ENCODE results near the gene UNK.
"Not testable (repeated sequence)": the region's sequence is repeated elsewhere in the genome, so short reads cannot be mapped to it uniquely, and the experiment has no call there.

The UNK gene

DNA sequence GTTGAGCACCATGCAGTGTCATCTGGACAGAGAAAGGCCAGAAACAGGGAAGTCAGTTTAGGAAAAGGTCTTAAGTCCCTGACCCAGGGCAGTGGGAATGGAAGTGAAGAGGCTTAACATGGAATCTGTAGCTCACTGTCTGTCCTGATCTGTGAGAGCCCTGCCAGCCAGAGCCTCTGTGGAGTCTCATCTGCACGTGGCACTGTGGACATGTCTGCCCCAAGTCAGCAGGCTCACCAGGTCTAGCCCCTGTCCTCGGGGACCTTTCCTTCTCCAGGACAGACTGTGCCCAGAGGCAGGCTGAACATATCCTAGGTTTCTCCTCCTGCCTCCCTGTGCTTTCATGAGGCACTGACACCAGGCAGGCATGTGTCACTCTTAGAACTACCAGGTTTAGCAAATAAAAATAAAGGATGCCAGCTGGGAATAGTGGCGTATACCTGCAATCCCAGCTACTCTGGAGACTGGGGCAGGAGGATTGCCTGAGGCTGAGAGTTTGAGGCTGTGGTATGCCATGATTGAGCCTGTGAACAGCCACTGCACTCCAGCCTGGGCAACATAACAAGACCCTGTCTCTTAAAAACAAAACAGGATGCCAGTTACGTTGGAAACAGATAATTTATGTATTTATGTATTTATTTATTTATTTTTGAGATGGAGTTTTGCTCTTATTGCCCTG is 22.4 kb downstream of the UNK start:
- no peak for DNase-seq

DNA sequence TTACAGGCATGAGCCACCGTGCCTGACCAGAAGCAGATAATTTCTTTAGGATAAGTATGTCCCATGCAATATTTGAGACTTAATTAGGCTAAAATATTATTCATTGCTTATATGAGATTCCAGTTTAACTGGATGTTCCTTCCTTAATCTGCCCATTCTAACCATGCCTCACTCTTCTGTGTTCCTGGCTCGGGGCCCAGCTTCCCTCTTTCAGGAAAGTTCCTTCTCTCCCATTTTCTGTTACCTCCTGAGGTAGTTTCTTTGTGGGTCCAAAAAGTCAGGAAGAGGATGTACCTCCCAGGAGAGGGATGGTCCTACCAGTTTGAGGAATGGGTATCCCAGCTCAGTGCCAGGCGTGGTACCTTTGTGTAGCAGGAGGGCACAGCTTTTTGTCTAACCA is 23.3 kb downstream of the UNK start:
- DNase-seq = no peak

DNA sequence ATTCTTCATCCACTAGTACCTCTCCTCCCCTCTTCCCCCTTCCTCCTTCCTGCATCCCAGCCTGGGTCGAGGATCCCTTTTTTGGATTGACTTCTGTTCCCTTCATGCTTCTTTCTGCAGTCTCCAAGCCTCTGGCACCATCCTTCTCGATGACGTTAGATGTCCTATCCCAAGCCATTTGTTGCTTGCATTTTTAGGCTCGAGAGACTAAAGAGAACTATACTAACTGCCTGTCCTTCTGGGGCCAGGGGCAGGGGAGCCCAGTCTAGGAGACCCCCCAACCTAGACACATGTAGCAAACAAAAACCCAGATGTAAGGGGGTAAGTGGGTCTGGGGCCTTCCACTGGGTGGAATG is 23.9 kb downstream of the UNK start:
- no peak for DNase-seq

DNA sequence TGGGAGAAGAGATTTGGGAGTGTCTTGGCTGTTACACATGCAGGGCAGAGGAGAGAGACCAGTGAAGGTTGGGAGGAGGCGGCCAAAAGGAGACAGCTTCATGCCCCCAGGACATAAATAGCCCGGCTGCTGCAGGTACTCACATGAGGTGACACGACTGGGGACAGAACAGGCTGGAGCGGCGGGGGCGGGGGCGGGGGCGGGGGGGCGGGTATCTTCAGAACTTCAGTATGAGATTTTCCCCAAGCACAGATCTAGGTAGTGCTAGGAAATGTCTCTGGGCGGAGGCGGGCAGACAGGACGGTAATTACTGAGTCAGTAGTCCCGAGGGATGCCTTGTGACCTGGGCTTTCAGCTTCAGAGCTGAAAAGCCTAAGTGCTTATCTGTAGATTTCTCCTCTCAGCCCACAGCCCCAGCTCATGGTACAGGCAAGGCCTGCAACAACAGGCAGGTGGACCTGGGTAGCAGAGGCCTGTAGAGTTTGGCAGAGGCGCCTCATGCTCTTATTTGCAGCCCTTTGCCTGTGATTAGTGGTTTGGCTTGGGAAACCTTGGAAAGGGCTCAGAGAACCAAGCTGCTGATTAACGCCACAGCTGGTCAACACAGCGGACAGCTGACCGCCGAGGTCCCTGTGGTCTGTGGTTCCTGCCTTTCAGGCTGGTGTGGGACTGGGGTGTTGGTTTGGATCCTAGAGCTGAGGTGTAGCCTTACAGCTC is 24.5 kb downstream of the UNK start:
- DNase-seq = no peak

DNA sequence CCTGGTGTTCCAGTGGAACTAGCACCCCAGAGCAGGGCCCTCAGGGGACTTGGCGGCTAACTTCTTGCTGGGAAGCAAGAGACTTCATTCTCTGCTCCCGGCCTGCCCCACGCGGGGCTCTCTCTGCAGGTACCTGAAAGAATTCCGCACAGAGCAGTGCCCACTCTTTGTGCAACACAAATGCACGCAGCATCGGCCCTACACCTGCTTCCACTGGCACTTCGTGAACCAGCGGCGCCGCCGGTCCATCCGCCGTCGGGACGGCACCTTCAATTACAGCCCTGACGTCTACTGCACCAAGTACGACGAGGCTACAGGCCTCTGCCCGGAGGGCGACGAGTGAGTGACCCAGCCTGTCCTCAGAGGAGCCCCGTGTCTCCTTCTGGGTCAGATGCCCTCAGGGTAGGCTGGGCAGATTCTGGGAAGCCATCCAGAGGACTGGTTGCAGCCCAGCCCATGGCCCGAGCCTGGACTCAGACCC is 25.1 kb downstream of the UNK start:
- DNase-seq = no peak

DNA sequence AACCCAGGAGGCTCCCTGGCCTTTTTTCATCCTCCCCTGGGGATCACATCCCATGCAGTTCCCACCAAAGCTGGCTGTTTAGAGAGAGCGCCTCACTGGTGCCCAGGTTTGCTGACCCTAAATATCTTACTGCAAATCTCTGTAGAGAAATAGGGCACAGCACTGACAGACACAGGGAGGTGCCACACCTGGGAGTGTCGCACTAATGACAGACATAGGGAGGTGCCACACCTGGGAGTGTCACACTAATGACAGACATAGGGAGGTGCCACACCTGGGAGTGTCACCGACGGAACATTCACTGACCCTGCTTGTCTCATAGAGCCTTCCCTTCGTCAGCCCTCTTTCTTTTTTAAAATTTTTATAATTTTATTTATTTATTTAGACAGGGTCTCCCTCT is 25.6 kb downstream of the UNK start:
- no peak for DNase-seq

DNA sequence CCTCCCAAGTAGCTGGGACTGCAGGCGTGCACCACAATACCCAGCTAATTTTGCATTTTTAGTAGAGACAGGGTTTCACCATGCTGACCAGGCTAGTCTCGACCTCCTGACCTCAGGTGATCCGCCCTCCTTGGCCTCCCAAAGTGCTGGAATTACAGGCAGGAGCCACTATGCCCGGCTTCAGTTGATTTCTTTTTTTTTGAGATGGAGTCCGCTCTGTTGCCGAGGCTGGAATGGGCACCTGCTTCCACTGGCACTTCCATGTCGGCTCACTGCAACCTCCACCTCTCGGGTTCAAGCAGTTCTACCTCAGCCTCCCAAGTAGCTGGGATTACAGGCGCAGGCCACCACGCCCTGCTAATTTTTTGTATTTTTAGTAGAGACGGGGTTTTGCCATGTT is 26.1 kb downstream of the UNK start:
- not testable (repeated sequence) for DNase-seq

DNA sequence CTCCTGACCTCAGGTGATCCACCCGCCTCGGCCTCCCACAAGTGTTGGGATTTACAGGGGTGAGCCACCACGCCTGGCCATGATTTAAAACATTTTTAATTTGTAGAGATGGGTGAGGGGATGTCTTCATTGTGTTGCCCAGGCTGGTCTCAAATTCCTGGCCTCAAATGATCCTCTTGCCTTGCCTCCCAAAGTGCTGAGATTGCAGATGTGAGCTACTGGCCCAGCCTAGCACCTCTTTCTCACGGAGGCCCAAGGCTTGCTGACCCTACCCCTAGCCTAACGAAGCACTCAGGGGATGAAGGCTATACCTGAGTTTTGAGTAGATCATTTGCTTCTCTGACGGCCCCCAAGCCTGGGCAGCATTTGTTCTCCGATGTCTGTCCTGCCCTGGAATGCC is 26.6 kb downstream of the UNK start:
- DNase-seq = no peak

DNA sequence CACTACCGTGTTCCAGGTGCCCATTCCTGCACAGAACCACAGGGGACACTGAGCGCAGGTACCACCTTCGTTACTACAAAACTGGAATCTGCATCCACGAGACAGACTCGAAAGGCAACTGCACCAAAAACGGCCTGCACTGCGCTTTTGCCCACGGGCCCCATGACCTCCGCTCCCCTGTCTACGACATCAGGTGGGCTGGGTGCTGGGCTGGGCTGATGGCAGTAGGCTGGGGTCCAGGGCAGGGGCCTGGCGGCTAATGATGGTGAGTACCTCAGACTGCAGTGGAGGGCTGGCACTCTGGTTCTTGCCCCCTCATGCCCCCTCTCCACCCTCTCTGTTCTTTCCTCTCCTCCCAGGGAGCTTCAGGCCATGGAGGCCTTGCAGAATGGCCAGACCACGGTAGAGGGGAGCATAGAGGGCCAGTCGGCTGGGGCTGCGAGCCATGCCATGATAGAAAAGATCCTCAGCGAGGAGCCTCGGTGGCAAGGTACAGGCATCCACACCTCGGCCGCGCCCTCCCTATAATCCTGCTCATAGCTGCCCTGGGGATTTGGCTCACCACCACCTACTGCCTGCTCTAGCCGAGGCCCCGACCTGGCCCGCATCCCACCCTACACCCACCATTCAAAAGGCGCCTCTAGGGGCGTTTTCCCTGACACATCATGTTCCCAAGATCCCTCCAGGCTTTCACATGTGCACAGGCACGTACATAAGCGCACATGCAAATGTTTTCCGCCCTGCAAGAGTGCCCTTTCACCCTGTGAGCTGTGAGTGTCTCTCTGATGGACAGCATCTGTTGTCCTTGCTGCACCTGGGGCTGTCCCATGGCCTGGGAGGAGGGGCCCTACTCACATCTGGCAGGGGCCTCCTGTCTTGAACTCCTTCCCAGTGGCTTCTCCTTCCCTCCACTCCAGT is 27.7 kb downstream of the UNK start:
- no peak for DNase-seq

DNA sequence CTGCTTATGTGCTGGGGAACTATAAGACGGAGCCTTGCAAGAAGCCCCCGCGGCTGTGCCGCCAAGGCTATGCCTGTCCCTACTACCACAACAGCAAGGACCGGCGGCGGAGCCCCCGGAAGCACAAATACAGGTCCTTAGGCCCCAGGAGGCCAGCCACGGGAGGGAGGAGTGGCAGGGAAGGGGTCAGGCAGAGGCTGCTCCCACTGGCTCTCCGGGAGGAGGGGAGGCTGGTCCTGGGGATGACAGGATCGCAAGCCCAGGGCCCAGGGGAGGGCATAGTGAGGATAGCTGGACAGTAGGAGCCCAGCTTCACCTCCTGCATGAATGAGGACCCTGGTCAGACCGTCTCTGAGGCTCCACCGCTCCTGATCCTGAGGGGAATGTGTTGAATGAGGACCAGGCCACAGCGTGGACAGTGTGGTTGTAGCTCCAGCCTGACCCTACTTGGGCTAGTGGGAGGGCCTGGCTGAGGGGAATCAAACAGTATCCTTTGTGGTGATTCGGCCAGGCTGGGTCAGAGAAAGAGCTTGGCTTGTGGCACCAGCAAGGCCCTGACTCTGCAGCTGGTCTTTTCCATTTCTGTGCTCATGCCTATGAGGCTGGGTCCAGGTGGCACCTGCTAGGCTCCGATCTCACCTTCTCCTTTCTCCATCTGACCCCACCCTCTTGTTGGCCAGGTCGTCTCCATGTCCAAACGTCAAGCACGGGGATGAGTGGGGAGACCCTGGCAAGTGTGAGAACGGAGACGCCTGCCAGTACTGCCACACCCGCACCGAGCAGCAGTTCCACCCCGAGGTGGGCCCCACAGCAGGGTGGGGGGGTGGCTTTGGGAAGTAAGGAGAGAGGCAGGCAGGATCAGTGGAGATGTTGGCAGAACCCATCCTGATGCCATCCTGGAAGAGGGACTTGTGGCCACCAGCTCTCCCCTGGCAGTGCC is 28.7 kb downstream of the UNK start:
- no peak for DNase-seq

DNA sequence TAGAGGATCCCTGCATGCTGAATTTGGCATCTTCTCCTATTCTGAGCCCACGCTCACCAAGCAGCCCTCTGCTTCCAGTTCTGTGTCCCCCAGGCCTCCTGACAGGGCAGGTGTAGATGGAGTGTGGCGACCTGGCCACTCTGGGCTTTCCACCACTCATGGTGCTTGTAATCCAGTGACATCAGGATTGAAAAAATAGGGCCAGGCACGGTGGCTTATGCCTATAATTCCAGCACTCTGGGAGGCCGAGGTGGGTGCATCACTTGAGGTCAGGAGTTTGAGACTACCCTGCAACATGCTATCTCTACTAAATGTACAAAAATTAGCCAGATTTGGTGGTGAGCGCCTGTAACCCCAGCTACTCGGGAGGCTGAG is 29.4 kb downstream of the UNK start:
- no peak for DNase-seq

DNA sequence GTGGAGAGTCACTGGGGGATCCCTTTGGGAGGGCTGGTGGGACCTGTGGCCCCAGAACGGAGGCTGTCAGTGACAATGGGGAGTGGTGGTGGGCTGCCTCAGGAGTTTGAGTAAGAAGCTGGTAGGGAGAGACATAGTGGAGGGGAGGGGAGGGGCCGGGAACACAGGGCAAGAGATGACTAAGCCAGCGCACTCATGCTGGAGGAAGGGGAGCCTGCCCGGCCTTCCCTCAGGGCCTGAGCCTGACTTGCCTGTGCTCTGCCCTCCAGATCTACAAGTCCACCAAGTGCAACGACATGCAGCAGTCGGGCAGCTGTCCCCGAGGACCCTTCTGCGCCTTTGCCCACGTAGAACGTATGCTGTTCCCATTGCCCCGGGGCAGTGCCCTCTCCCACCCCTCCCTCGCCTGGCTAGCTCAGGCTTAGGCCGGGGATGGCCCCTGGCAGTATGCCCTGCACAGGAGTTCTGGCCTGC is 30.3 kb downstream of the UNK start:
- DNase-seq = no peak

DNA sequence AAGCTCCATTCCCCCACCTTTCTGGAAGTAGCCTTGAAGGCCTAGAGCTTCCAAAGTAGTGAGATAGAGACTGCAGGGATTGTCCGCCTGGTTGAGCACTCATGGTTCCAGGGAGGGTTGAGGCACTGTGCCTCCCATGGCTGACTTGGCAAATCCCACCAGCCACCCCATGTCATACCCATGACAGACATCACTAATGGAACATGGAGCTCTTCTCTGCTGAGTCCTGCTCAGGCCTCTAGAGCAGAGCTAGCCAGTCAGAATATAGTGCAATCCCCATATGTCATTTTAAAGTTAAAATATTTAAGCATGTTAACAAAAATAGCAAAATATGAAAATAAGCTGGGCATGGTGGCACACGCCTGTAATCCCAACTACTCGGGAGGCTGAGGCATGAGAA is 30.8 kb downstream of the UNK start:
- no peak for DNase-seq

DNA sequence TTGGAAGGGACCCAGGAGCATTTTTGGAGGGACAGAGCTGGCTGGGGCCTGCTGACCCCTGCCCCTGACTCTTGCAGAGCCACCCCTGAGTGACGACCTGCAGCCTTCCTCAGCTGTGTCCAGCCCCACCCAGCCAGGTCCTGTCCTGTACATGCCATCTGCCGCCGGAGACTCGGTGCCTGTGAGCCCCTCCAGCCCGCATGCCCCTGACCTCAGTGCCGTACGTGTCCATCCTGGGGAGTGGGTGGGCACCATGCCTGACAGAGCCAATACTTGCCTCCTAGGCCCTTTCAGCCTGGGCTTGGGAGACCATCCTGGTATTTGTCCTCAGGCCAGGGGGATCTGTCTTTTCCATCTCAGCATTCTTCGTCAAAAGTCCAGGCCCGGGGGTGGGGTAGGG is 32.1 kb downstream of the UNK start:
- DNase-seq = no peak

DNA sequence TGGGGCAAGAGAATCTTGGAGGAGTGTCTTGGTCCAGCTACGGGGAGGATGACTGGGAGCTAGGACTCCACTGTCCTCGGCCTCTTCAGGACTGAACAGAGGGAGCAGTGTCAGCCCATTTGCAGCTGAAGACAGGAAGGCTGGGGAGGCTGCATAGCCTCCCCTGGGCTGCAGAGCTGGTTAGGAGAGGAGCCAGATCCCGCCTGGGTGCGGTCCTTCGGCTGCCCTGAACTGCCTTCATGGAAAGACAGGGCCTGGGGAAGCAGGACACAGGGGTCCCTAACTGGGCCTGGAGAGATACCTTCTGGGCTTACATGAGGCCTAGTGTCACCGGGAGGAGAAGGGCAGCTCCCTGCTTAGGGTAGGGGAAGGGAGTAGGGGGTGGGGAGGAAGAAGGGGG is 33.0 kb downstream of the UNK start:
- no peak for DNase-seq

DNA sequence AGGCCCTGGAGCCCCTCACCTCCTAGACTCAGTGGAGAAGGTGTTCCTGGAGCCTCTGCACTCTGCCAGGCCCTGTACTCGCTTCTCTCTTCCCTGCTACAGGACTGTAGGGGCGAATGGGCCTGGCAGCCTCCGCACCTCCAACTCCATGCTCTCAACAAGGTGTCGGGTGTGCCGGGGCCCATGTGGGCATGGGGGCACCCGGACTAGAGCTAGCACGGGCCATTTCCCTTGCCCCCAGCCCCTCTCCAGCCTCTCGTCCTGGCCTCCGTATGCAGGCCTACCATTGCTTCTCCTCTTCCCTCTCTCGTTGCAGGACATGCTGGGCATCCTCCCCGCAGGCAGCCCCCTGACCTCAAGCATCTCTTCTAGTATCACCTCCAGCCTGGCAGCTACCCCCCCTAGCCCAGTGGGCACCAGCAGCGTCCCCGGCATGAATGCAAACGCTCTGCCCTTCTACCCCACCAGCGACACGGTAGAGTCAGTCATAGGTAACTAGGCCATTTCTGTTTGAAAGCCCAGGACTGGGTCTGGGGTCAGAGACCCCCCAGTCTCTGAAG is 33.8 kb downstream of the UNK start:
- DNase-seq = no peak

DNA sequence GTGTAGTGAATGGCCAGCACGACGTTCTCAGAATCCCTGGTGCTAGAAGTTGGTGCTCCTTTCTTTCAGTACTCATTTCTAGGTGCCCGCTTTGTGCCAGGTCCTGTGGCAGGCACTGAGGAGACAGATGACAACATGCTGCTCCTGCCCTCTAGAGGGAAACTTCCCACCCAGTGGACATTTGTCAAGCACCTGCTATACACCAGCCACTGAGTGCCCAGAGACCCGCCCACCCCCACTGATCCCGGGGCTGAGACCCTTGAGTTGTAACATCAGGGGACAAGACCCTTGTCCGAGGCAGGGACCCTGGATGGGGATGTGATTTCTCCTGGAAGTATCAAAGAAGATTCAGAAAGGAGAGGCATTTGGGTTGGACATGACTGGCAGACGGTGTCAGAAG is 34.5 kb downstream of the UNK start:
- DNase-seq = no peak

DNA sequence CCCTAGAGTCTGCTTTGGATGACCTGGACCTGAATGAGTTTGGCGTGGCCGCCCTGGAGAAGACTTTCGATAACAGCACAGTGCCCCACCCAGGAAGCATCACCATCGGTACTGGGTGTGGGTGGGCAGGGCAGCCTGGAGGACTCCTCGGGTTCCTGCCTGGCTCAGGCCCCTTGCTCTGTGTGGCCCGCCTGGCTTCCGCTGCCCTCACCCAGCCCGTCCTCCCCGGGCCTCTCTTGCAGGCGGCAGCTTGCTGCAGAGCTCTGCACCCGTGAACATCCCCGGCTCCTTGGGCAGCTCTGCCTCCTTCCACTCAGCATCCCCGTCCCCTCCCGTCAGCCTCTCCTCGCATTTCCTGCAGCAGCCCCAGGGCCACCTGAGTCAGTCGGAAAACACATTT is 35.1 kb downstream of the UNK start:
- no peak for DNase-seq

DNA sequence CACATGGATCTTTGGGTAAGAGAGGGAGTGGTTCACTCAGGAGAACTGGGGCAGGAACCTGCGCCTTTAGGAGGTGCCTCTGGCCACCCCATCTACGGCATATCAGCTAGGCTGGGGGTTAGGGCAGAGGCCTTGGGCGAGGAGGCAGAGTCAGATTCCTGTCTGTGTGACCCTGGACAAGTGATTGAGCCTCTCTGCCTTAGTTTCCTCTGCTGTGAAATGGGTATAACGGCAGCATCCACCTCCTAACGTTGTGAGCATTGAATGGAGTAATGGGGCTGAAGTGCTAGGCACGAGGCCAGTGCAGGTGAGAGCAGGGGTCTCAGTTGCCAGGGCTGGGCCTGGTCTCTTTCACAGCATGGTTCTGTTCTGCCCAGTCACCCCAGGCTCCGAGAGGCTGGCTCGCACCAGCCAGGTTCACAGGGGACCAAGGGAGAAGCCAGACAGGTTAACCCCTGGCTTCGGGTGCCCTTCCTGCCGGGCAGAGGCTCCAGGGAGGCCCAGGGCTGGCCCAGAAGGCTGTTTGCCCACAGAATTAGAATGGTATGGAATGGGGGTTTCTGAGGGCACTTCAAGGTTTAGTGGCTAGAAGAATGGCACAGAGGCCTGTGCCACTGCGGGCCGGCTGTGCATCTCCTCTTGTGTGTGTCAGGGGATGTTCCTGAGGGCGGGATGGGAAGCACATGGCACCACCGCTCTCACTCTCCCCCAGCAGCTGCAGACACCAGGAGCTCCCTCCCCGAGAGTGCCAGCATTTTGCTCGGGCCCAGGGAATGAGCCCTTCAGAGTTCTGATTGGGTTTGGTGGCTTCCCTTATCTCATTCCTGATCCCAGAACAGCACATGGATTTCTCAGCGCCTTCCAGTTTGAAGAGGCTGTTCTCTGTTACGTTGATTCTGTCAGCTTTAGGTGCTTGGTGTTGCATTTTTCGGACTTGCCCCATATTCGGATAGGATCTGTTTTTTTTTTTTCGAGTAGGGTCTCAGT is 35.8 kb downstream of the UNK start:
- DNase-seq = no peak

DNA sequence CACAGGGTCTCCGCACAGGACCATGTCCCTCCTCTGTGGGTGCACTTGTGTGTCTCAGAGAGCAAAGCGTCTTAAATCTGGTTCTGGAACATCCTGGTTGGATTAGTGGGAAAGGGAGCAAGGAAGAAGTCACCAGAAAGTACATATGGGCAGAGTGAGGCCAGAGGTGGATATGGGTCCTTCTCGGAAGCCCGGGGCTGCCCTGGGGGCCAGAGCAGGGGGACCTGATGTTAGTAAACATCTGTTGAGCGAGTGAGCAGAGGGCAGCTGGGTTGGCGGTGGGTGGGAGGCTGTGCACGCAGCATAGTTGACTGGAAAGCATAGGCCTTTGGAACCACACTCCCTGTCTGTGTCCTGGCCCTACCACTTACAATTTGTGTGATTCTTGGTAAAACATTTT is 36.9 kb downstream of the UNK start:
- no peak for DNase-seq
